Activated CD4-positive, alpha-beta T cell treated with anti-CD3 and anti-CD28 coated beads, Interleukin-2, amount 10 ng/mL, durations not matched to agents 24 days and 14 days (primary cell): Measurements from ENCODE around the gene ZNF576. TPM values are rescaled to one million over a fixed set of nuclear protein-coding genes. Genes with fewer than 3 reads are reported as not detected.
"Not testable (repeated sequence)": the region's sequence is repeated elsewhere in the genome, so short reads cannot be mapped to it uniquely, and the experiment has no call there.

Experiments used
- DNase-seq: peaks from one replicate; pipeline ENCODE4 v3.0.0; 2022
- H3K27ac Mint-ChIP-seq: one replicate; pipeline ENCODE4 v1.8.0; 2022; ENCODE audit warnings: mild to moderate bottlenecking, mixed read lengths
- H3K27me3 Mint-ChIP-seq: one replicate; pipeline ENCODE4 v1.8.0; 2022; ENCODE audit warnings: mixed read lengths
- H3K36me3 Mint-ChIP-seq: one replicate; pipeline ENCODE4 v1.8.0; 2022; ENCODE audit warnings: low read depth, mild to moderate bottlenecking, mixed read lengths
- H3K4me1 Mint-ChIP-seq: one replicate; pipeline ENCODE4 v1.8.0; 2021; ENCODE audit warnings: mixed read lengths
- H3K4me3 Mint-ChIP-seq: one replicate; pipeline ENCODE4 v1.8.0; 2022; ENCODE audit warnings: mild to moderate bottlenecking, moderate library complexity, mixed read lengths
- H3K9me3 Mint-ChIP-seq: one replicate; pipeline ENCODE4 v1.8.0; 2021; ENCODE audit warnings: mixed read lengths
- intact Hi-C: fragments of 100-400 bp; cut with micrococcal nuclease; formaldehyde crosslinking; loops from one replicate; pipeline ENCODE4 v1.15.1; 2023
- total RNA-seq: library from RNA; stranded (reverse); gene quantifications from 2 replicates; pipeline ENCODE4 v1.2.3, GENCODE V29; 2022

Gene ZNF576, protein sequence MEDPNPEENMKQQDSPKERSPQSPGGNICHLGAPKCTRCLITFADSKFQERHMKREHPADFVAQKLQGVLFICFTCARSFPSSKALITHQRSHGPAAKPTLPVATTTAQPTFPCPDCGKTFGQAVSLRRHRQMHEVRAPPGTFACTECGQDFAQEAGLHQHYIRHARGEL
- total RNA-seq, result 14.4 and 15.3 TPM in 2 replicates

DNA sequence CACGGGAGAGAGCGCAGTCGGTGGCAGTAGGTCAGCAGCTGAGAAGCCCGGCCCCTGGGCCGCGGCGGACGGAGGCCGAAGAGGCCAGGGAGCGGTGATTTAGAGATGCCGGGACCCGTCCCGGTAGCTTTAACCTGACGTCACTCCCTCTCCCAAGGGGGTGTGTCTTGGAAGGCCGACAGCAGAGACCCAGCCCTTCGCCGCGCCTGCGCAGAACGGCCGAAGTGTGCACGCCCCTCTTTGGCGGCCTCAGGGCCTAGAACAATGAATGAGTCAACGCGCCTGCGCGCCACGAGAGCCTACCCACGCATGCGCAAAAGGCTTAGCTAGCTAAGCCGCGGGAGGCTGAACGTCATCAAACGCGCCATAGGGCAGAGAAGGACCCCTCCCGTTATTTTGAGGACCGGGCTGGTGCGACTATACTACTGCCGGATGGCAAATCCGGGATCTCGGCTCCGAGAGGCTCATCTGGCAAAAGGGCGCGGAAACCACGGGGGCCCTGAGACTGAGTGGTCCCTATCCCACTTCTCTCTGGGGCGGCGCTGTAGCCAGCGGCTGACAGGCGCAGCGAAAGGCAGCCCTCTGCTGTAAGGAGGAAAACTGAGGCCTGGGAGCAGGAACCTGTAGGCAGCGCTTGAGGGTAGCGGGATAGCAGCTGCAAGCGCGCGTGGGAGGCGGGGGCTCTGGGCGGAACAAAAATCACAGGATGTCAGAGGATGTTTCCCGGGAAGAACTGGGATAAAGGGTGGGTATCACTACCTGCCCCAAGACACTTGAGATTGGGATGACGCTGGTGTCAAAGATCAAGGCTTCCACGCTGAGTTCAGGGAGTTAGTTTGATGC is at the start of gene ZNF576, which contains the start of gene IRGQ:
Gene ZNF576 (plus strand): TSS at position 597 of the 843 bp plus-strand sequence. CDS start 514 bp downstream, outside the sequence.
Gene IRGQ (minus strand): TSS at position 136 of the 843 bp plus-strand sequence. CDS start 796 bp downstream, outside the sequence.
- peak; percentile 100 for DNase-seq
- Mint-ChIP-seq H3K9me3 (no peaks in the 10 kb centered on the region), H3K27ac (peak within 1 kb of the TSS; percentile 96), H3K36me3 (peaks cover 34% of the 10 kb centered on the region), H3K27me3 (no peaks in the 10 kb centered on the region), H3K4me3 (peak within 1 kb of the TSS; percentile 96), H3K4me1 (peaks cover 33% of the 10 kb centered on the region)
- intact Hi-C loops, result loop anchor here (1.0 to 10.0 kb wide), 7 partner anchors 21 to 909 kb away; partner anchors contain the start of genes ETHE1, PINLYP, SMG9 and XRCC1

DNA sequence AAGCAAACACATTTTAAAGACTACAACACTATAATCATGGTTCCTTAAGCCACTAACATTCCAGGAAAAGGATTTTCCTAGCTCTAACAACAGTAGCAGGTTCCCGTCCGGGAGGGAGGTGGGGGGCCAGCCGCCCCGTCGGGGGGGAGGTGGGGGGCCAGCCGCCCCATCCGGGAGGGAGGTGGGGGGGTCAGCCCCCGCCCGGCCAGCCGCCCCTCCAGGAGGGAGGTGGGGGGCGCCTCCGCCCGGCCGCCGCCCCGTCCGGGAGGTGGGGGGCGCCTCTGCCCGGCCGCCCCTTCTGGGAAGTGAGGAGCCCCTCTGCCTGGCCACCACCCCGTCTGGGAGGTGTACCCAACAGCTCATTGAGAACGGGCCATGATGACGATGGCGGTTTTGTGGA is 48.5 kb upstream of the ZNF576 start:
- H3K27me3 Mint-ChIP-seq, H3K4me1 Mint-ChIP-seq, DNase-seq, intact Hi-C loops, H3K9me3 Mint-ChIP-seq, H3K27ac Mint-ChIP-seq, H3K4me3 Mint-ChIP-seq: not testable (repeated sequence)
- H3K36me3 Mint-ChIP-seq, result peaks cover 35% of the 10 kb centered on the region

- H3K4me1 Mint-ChIP-seq, result no peaks in the 10 kb centered on the region
- H3K4me3 Mint-ChIP-seq, result no peak overlapping the region
- H3K27ac Mint-ChIP-seq, result no peak overlapping the region
- no peaks in the 10 kb centered on the region for H3K9me3 Mint-ChIP-seq
- intact Hi-C loops, result no loop called here
- H3K36me3 Mint-ChIP-seq, result peaks cover 28% of the 10 kb centered on the region
- no peak for DNase-seq
- H3K27me3 Mint-ChIP-seq, result no peaks in the 10 kb centered on the region
These were observed 47.7 kb upstream of the ZNF576 start for GRCh38 chr19:43548706-43549105.

DNA sequence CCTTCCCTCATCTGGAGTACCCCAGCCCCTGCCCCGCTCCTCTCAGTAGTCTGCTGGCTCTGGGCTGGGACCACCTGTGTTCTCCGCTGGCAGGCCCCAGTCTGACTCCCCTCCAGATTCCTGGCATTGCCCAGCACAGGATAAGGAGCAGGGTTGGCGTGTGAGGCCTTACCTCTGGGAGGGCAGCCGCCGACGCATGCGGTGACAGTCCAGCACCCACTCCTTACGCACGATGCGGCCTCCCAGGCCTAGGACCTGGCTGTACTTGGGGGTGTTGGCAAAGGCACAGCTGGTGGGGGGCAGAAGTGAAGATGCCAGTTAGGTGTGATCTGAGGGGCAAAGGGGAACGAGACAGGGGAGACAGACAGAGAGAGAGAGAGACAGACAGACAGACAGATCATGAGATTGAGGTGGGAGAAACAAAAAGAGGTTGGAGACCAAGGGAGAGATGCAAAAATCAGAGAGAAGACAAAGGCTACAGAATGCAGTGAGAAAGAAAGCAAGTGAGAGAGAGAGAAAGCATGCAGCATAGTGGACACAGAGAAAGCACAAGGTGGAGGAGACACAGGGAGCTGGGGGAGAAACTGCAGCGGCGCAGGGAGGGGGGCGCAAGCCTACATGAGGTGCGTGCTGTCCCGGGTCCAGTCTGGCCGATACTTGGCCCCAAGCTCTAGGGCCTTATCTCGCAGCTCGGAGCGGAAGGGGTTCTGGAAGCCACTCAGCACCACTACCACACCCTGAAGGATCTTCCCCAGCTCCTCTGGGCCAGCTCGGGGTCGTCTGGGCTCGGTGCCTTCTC is 44.8 kb upstream of the ZNF576 start:
- H3K4me3 Mint-ChIP-seq, result no peak overlapping the region
- H3K36me3 Mint-ChIP-seq, result peaks cover 26% of the 10 kb centered on the region
- H3K9me3 Mint-ChIP-seq, result no peaks in the 10 kb centered on the region
- peak overlapping the region; percentile 10 for H3K27ac Mint-ChIP-seq
- intact Hi-C loops, result no loop called here
- H3K4me1 Mint-ChIP-seq, result peaks cover 8% of the 10 kb centered on the region
- no peaks in the 10 kb centered on the region for H3K27me3 Mint-ChIP-seq
- no peak for DNase-seq

- Mint-ChIP-seq H3K4me3 (no peak overlapping the region), H3K4me1 (peaks cover 8% of the 10 kb centered on the region), H3K27ac (no peak overlapping the region), H3K27me3 (no peaks in the 10 kb centered on the region), H3K36me3 (peaks cover 25% of the 10 kb centered on the region), H3K9me3 (no peaks in the 10 kb centered on the region)
- intact Hi-C loops, result no loop called here
- no peak for DNase-seq
These were observed 44.3 kb upstream of the ZNF576 start for GRCh38 chr19:43552198-43552450.

- Mint-ChIP-seq H3K27me3 (no peaks in the 10 kb centered on the region), H3K4me1 (peaks cover 8% of the 10 kb centered on the region), H3K4me3 (no peak overlapping the region), H3K9me3 (no peaks in the 10 kb centered on the region), H3K27ac (no peak overlapping the region), H3K36me3 (peaks cover 28% of the 10 kb centered on the region)
- DNase-seq, result no peak
- intact Hi-C loops, result no loop called here
These were observed 43.8 kb upstream of the ZNF576 start for GRCh38 chr19:43552616-43553015.

- DNase-seq, result no peak
- peaks cover 8% of the 10 kb centered on the region for H3K4me1 Mint-ChIP-seq
- peaks cover 29% of the 10 kb centered on the region for H3K36me3 Mint-ChIP-seq
- H3K27ac Mint-ChIP-seq, result no peak overlapping the region
- H3K9me3 Mint-ChIP-seq, result no peaks in the 10 kb centered on the region
- H3K4me3 Mint-ChIP-seq, result no peak overlapping the region
- intact Hi-C loops, result no loop called here
- H3K27me3 Mint-ChIP-seq, result no peaks in the 10 kb centered on the region
These were observed 42.7 kb upstream of the ZNF576 start for GRCh38 chr19:43553656-43554055.

- no peak for DNase-seq
- Mint-ChIP-seq H3K27ac (no peak overlapping the region), H3K27me3 (no peaks in the 10 kb centered on the region), H3K9me3 (no peaks in the 10 kb centered on the region), H3K4me1 (peaks cover 8% of the 10 kb centered on the region), H3K4me3 (no peak overlapping the region), H3K36me3 (peaks cover 30% of the 10 kb centered on the region)
- intact Hi-C loops, result no loop called here
These were observed 42.0 kb upstream of the ZNF576 start for GRCh38 chr19:43554317-43554895.

- H3K27ac Mint-ChIP-seq, result peak overlapping the region; percentile 3
These were observed 41.1 kb upstream of the ZNF576 start for GRCh38 chr19:43555185-43555770.

DNA sequence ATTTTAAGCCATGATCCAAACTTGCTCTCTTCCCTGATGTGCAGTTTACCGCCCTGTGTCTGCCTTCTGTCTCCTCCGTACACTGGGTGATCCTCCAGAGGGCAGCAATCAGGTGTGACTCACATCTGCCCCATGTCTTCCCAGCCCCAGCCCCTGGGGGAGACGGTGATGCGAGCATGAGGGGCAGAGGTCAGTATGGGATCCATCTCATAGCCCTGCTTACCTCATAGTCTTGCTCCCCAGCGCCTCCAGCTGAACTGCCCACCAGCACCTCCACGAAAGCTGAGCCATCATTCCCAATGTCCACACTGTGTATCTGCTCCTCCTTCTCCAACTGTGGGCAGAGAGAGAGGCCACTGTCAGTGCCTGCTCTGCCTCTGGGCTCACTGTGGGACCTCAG is 35.7 kb upstream of the ZNF576 start:
- no peaks in the 10 kb centered on the region for H3K9me3 Mint-ChIP-seq
- no peak for DNase-seq
- H3K27me3 Mint-ChIP-seq, result no peaks in the 10 kb centered on the region
- H3K4me3 Mint-ChIP-seq, result no peak overlapping the region
- peaks cover 29% of the 10 kb centered on the region for H3K4me1 Mint-ChIP-seq
- peaks cover 33% of the 10 kb centered on the region for H3K36me3 Mint-ChIP-seq
- intact Hi-C loops, result no loop called here
- peak overlapping the region; percentile 25 for H3K27ac Mint-ChIP-seq

More at GRCh38 chr19:43555185-43555770, 41.1 kb upstream of the ZNF576 start:
- no peak overlapping the region for H3K4me3 Mint-ChIP-seq
- peaks cover 31% of the 10 kb centered on the region for H3K36me3 Mint-ChIP-seq
- DNase-seq, result peak; percentile 96
- H3K4me1 Mint-ChIP-seq, result peaks cover 8% of the 10 kb centered on the region
- H3K9me3 Mint-ChIP-seq, result no peaks in the 10 kb centered on the region
- H3K27me3 Mint-ChIP-seq, result no peaks in the 10 kb centered on the region
- intact Hi-C loops, result loop anchor here (1.0 kb wide), 2 partner anchors 39 to 97 kb away; no protein-coding TSS in a partner anchor

DNA sequence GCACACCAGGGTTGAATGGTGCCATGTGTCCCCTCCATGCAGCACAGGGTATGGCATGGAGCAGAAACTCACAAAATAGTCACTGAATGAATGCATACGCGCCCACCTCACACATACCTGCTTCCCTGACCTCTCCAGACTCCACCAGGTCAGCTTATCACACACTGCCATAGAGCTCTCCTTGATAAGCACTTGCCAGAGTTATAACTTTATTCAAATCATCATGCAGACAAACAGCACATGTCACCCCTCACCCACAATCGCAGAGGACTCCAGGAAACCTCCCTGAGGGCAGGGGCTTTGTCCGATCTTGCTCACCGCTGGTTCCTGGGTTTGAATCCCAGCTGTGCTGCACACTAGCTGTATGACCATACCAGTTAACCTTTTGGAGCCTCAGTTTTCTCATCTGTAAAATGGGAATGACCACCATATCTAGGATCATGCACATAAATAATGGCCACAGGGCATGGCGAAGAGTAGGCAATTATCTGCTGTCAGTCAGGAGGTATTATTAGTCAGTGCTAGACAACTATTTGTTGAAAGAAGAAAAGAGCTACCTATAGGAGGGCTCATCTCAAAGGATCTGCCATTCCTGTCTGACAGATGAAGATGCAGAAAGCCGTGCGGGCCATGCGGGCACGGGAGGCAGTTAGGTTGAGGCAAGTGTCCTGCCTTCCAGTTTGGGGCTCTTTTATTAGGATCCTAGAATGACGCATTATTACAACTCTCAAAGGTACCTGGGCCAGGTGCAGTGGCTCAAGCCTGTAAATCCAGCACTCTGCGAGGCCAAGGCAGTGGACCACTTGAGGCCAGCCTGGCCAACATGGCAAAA is 35.0 kb upstream of the ZNF576 start:
- Mint-ChIP-seq H3K4me3 (no peak overlapping the region), H3K36me3 (peaks cover 33% of the 10 kb centered on the region), H3K4me1 (peaks cover 29% of the 10 kb centered on the region), H3K9me3 (no peaks in the 10 kb centered on the region), H3K27ac (peak overlapping the region; percentile 35), H3K27me3 (no peaks in the 10 kb centered on the region)
- no peak for DNase-seq
- intact Hi-C loops, result no loop called here

DNA sequence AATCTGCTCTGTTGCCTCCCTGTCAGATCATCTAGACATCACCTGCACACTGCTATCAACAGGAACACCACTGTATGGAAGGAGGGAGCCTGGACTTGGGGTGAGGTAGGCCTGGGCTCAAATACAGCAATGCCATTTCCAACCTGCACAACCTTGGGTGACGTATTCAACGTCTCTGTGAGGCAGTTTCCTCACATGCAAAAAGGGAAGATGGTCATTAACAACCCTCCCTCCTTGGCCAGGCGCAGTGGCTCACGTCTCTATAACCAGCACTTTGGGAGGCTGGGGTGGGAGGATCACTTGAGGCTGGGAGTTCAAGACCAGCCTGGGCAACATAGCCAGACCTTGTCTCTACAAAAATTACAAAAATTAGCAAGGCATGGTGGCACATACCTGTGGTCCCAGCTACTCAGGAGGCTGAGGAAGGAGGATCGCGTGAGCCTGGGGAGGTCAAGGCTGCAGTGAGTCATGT is 34.1 kb upstream of the ZNF576 start:
- Mint-ChIP-seq H3K9me3 (no peaks in the 10 kb centered on the region), H3K27me3 (no peaks in the 10 kb centered on the region), H3K4me1 (peaks cover 31% of the 10 kb centered on the region), H3K4me3 (peak overlapping the region; percentile 55), H3K36me3 (peaks cover 32% of the 10 kb centered on the region), H3K27ac (peak overlapping the region; percentile 91)
- intact Hi-C loops, result no loop called here
- DNase-seq, result no peak
